K562 (cell line): Measurements from ENCODE around the gene SYS1. TPM values are rescaled to one million over a fixed set of nuclear protein-coding genes. Genes with fewer than 3 reads are reported as not detected.

Experiments
- ATAC-seq: fragments of 200-7000 bp; cut with Tn5 transposase; 3 replicates; pipeline ENCODE4 v1.9.1; 2020; ENCODE audit warnings: moderate library complexity
- BruUV-seq: library from RNA; stranded (reverse); fragments of 400-500 nt; replicated peaks from 2 replicates; lab custom pipeline; 2021; lab: Mats Ljungman, UMichigan
- CTCF ChIA-PET: fragments of 300-600 bp; formaldehyde crosslinking; extraction: SDS; loops from one replicate; lab custom pipeline; 2021; ENCODE audit warnings: low intra/inter-chr PET ratio; lab: Yijun Ruan, JAX
- POLR2A ChIA-PET: fragments of 300-600, 350-650 bp; sonication (Branson Sonifier 250); formaldehyde crosslinking; extraction: SDS; loops from one replicate; lab custom pipeline; 2021; ENCODE audit warnings: antibody characterized with exemption, inconsistent platforms; lab: Yijun Ruan, JAX
- DNase-seq, 4 experiments: peaks; one replicate each; pipeline versions ENCODE4 v3.0.0 to v3.0.0-alpha.2; 2011 to 2018; ENCODE audit warnings: low spot score in 3 of 4, mixed read lengths in 3 of 4; ENCODE audit errors: extremely low read depth in 1 of 4
- FAIRE-seq: peaks from 2 replicates; lab custom pipeline; 2011; peaks lifted over from hg19 to GRCh38; lab: Jason Lieb, UNC
- H2AFZ ChIP-seq: 2 replicates; pipeline ENCODE4 v1.6.0; 2011; ENCODE audit warnings: low read depth, low read length, control low read depth, inconsistent platforms
- H3K27ac ChIP-seq: fragments of 200-600 bp; 3 replicates; pipeline ENCODE4 v1.8.0; 2011; ENCODE audit warnings: low read depth, mild to moderate bottlenecking, control low read depth, inconsistent platforms, low read length, moderate library complexity, mixed read lengths; ENCODE audit errors: extremely low read depth
- H3K27me3 ChIP-seq, 2 experiments: fragments of 300-600 bp in 1 of 2; 2 replicates in 1 of 2; 3 replicates in 1 of 2; pipeline versions ENCODE4 v1.6.0 to v1.8.0; 2011; ENCODE audit warnings: inconsistent platforms in 2 of 2, low read length in 2 of 2, mild to moderate bottlenecking in 1 of 2, mixed read lengths in 1 of 2, moderate library complexity in 1 of 2; ENCODE audit not compliant: control insufficient read depth in 2 of 2, insufficient read depth in 2 of 2
- H3K36me3 ChIP-seq: fragments of 300-600 bp; 3 replicates; pipeline ENCODE4 v1.8.0; 2011; ENCODE audit warnings: mild to moderate bottlenecking, low read length, inconsistent platforms; ENCODE audit not compliant: control insufficient read depth, insufficient read depth
- H3K4me1 ChIP-seq, 2 experiments: fragments of 200-600 bp in 1 of 2; replicated peaks in 1 of 2; 2 replicates in 1 of 2; 3 replicates in 1 of 2; pipeline versions ENCODE4 v1.5.1 to v1.8.0; 2011; ENCODE audit warnings: inconsistent platforms in 2 of 2, low read length in 2 of 2, mild to moderate bottlenecking in 1 of 2, mixed read lengths in 1 of 2, moderate library complexity in 1 of 2; ENCODE audit not compliant: control insufficient read depth in 2 of 2, insufficient read depth in 2 of 2
- H3K4me2 ChIP-seq: 2 replicates; pipeline ENCODE4 v1.6.1; 2011; ENCODE audit warnings: low read length, control low read depth, inconsistent platforms, mixed read lengths; ENCODE audit not compliant: insufficient read depth
- H3K4me3 ChIP-seq: fragments of 200-600 bp; sonication (generic), shearing (Covaris generic); 2 replicates; pipeline ENCODE4 v1.5.1; 2016; ENCODE audit warnings: control low read depth, inconsistent platforms
- H3K79me2 ChIP-seq: fragments of 200-600 bp; 3 replicates; pipeline ENCODE4 v1.8.0; 2011; ENCODE audit warnings: low read length, inconsistent platforms; ENCODE audit not compliant: control insufficient read depth, insufficient read depth
- H3K9ac ChIP-seq, 2 experiments: 2 replicates each; pipeline versions ENCODE4 v1.6.0 to v1.6.1; 2011; ENCODE audit warnings: low read depth in 2 of 2, low read length in 2 of 2, control low read depth in 1 of 2, inconsistent platforms in 1 of 2, mild to moderate bottlenecking in 1 of 2, mixed read lengths in 1 of 2; ENCODE audit not compliant: insufficient read depth in 1 of 2
- H3K9me1 ChIP-seq: one replicate; pipeline ENCODE4 v1.6.0; 2011; ENCODE audit warnings: inconsistent platforms, mild to moderate bottlenecking, low read length, moderate library complexity; ENCODE audit not compliant: control insufficient read depth, insufficient read depth
- H3K9me3 ChIP-seq: replicated peaks from 2 replicates; pipeline ENCODE4 v1.5.1; 2011; ENCODE audit warnings: low read depth, low read length, inconsistent platforms; ENCODE audit not compliant: control insufficient read depth, insufficient read depth
- H4K20me1 ChIP-seq: replicated peaks from 2 replicates; pipeline ENCODE4 v1.6.1; 2011; ENCODE audit warnings: low read length, inconsistent platforms, mixed read lengths; ENCODE audit not compliant: control insufficient read depth, insufficient read depth
- BRF1 ChIP-seq: IDR thresholded peaks from 3 replicates; pipeline ENCODE4 v1.6.1; 2011; ENCODE audit warnings: borderline replicate concordance, mild to moderate bottlenecking; ENCODE audit not compliant: insufficient read length; ENCODE audit errors: extremely low read depth
- WGBS: fragments of 100-300 bp; shearing (Covaris generic); methylation state at CpG from one replicate; pipeline ENCODE4 v1.1.6; 2016; ENCODE audit warnings: low coverage, mixed read lengths; ENCODE audit not compliant: insufficient coverage; ENCODE audit errors: missing lambda C conversion rate; 5-methylcytosine and 5-hydroxymethylcytosine counted together
- in situ Hi-C: fragments of 300-500 bp; cut with MboI; formaldehyde crosslinking; loops from 4 replicates; pipeline ENCODE4 v1.15.0; 2018; ENCODE audit warnings: inconsistent platforms, mixed read lengths
- intact Hi-C: fragments of 100-400 bp; cut with micrococcal nuclease; formaldehyde crosslinking; loops from 2 replicates; pipeline ENCODE4 v1.14.2; 2022
- polyA plus RNA-seq, 8 experiments: library from polyadenylated mRNA; depleted of rRNA in 4 of 8; stranded (reverse) in 5 of 8; unstranded in 3 of 8; fragments of >200 nt; fragmentation: Nextera tagmentation in 2 of 8; fragmentation: Illumina TruSeq in 1 of 8; extraction: Ambion mirVana in 2 of 8; extraction: Trizol in 1 of 8; gene quantifications; 2 replicates each; pipeline versions ENCODE4 v1.2.1 to v1.2.3, GENCODE V29; 2011 to 2014; ENCODE audit warnings: inconsistent platforms in 1 of 8, missing spikeins in 1 of 8
- total RNA-seq, 7 experiments: library from RNA; depleted of rRNA in 6 of 7; stranded (reverse); fragments of >200 nt in 6 of 7; fragmentation: Illumina TruSeq in 2 of 7; extraction: Trizol in 2 of 7; gene quantifications; 2 replicates each; pipeline versions ENCODE4 v1.2.1 to v1.2.3, GENCODE V29; 2011 to 2021; ENCODE audit warnings: low replicate concordance in 1 of 7
- TF ChIP-seq, protein P1 (sequence below), 2 experiments: fragments of 450-650 bp in 1 of 2; sonication (generic) in 1 of 2; formaldehyde crosslinking; conservative IDR thresholded peaks; 2 replicates each; pipeline versions ENCODE4 v1.4.0 to v1.8.1; 2020 to 2022; ENCODE audit warnings: mild to moderate bottlenecking in 1 of 2, missing genetic modification reagents in 1 of 2

Gene SYS1
- total and polyA plus RNA-seq, 9 of the 15 experiments (the other 6 are each of a cell fraction or from before 2014, with no cell fraction given), result 11.1 to 25.2 (median 17.5) TPM

GRCh38 chr20:45395114-45395415 is 32.1 kb downstream of the SYS1 start (continued):
- TF ChIP-seq, protein P1, sequence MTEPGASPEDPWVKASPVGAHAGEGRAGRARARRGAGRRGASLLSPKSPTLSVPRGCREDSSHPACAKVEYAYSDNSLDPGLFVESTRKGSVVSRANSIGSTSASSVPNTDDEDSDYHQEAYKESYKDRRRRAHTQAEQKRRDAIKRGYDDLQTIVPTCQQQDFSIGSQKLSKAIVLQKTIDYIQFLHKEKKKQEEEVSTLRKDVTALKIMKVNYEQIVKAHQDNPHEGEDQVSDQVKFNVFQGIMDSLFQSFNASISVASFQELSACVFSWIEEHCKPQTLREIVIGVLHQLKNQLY (CRISPR knock-in tag; conservative IDR thresholded peaks at IDR 0.05), result no peak

DNA sequence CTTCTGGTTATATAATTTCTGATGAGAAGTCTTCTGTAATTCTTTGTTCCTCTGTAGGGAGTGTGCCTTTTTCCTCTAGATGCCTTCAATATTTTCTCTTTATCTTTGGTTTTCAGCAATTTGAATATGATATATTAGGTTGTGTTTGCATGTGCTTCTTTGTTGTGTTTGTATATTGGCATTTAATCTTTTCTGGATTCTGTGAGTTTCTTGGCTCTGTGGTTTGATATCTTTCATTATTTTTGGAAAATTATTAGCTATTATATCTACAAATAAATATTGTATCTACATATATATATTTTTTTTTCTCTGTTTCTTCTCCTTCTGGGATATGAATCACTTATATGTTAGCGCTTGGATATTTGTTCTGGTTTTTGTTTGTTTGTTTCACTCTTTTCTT is 36.1 kb downstream of the SYS1 start:
- FAIRE-seq (no peak), DNase-seq (no peak), ATAC-seq (no peak)
- Histone ChIP-seq H3K36me3 (no peaks in the 10 kb centered on the region), H3K9ac (no peak overlapping the region), H4K20me1 (no peaks in the 10 kb centered on the region), H3K79me2 (no peaks in the 10 kb centered on the region), H3K27me3 (no peaks in the 10 kb centered on the region), H3K27ac (no peak overlapping the region), H2AFZ (no peak overlapping the region), H3K4me3 (no peak overlapping the region), H3K9me1 (no peaks in the 10 kb centered on the region), H3K9me3 (peaks cover 10% of the 10 kb centered on the region), H3K4me1 (peaks cover 0 to 3% of the 10 kb centered on the region in 2 experiments; a peak in 1 of 5 replicates), H3K4me2 (no peak overlapping the region)
- no TSS peak for BruUV-seq
- 36% methylated on average over 1 of the region's 1 CpG for WGBS
- intact Hi-C loops, result no loop called here
- TF ChIP-seq BRF1, result no peak
- ChIA-PET POLR2A (no interaction called here), CTCF (no interaction called here)
- in situ Hi-C loops, result no loop called here
